Chondrocyte (in vitro differentiated cells): ENCODE measurements around the gene CEACAM21. TPM values are rescaled to one million over a fixed set of nuclear protein-coding genes. Genes with fewer than 3 reads are reported as not detected.

Experiments
- DNase-seq: peaks from one replicate; pipeline ENCODE4 v3.0.0; 2021; ENCODE audit warnings: mixed read lengths, low spot score
- H3K27ac Mint-ChIP-seq: one replicate; pipeline ENCODE4 v1.8.0; 2021; ENCODE audit warnings: mild to moderate bottlenecking, moderate library complexity, mixed read lengths; ENCODE audit not compliant: unreplicated experiment
- H3K27me3 Mint-ChIP-seq: 2 replicates; pipeline ENCODE4 v1.8.0; 2021; ENCODE audit warnings: low read depth, mixed read lengths
- H3K36me3 Mint-ChIP-seq: 2 replicates; pipeline ENCODE4 v1.8.0; 2021; ENCODE audit warnings: low read depth, mixed read lengths
- H3K4me1 Mint-ChIP-seq: 2 replicates; pipeline ENCODE4 v1.8.0; 2021; ENCODE audit warnings: low read depth, mild to moderate bottlenecking, mixed read lengths
- H3K4me3 Mint-ChIP-seq: one replicate; pipeline ENCODE4 v1.8.0; 2021; ENCODE audit warnings: mild to moderate bottlenecking, moderate library complexity, mixed read lengths; ENCODE audit not compliant: unreplicated experiment
- H3K9me3 Mint-ChIP-seq: 2 replicates; pipeline ENCODE4 v1.8.0; 2021; ENCODE audit warnings: low read depth, mixed read lengths
- total RNA-seq: library from RNA; stranded (reverse); gene quantifications from 3 replicates; pipeline ENCODE4 v1.2.1, GENCODE V29; 2021
- TF ChIP-seq, protein P1 (sequence below): fragments of 200-600 bp; sonication (generic); IDR thresholded peaks from 2 replicates; pipeline ENCODE4 v1.5.0; 2021; ENCODE audit warnings: antibody characterized with exemption, mild to moderate bottlenecking, moderate library complexity

The CEACAM21 gene
- total RNA-seq, 1 donor from 2014 or later = not detected

- H3K36me3 Mint-ChIP-seq = no peaks in the 10 kb centered on the region
- no peak for DNase-seq
- peaks cover 37% of the 10 kb centered on the region for H3K27me3 Mint-ChIP-seq
- H3K4me1 Mint-ChIP-seq = peaks cover 2% of the 10 kb centered on the region
- H3K9me3 Mint-ChIP-seq = peaks cover 5% of the 10 kb centered on the region
- TF ChIP-seq, protein P1, sequence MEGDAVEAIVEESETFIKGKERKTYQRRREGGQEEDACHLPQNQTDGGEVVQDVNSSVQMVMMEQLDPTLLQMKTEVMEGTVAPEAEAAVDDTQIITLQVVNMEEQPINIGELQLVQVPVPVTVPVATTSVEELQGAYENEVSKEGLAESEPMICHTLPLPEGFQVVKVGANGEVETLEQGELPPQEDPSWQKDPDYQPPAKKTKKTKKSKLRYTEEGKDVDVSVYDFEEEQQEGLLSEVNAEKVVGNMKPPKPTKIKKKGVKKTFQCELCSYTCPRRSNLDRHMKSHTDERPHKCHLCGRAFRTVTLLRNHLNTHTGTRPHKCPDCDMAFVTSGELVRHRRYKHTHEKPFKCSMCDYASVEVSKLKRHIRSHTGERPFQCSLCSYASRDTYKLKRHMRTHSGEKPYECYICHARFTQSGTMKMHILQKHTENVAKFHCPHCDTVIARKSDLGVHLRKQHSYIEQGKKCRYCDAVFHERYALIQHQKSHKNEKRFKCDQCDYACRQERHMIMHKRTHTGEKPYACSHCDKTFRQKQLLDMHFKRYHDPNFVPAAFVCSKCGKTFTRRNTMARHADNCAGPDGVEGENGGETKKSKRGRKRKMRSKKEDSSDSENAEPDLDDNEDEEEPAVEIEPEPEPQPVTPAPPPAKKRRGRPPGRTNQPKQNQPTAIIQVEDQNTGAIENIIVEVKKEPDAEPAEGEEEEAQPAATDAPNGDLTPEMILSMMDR = peak; percentile 91
- H3K4me3 Mint-ChIP-seq = no peak overlapping the region
- no peak overlapping the region for H3K27ac Mint-ChIP-seq
These were observed 21.7 kb downstream of the CEACAM21 start for GRCh38 chr19:41597600-41598041.

DNA sequence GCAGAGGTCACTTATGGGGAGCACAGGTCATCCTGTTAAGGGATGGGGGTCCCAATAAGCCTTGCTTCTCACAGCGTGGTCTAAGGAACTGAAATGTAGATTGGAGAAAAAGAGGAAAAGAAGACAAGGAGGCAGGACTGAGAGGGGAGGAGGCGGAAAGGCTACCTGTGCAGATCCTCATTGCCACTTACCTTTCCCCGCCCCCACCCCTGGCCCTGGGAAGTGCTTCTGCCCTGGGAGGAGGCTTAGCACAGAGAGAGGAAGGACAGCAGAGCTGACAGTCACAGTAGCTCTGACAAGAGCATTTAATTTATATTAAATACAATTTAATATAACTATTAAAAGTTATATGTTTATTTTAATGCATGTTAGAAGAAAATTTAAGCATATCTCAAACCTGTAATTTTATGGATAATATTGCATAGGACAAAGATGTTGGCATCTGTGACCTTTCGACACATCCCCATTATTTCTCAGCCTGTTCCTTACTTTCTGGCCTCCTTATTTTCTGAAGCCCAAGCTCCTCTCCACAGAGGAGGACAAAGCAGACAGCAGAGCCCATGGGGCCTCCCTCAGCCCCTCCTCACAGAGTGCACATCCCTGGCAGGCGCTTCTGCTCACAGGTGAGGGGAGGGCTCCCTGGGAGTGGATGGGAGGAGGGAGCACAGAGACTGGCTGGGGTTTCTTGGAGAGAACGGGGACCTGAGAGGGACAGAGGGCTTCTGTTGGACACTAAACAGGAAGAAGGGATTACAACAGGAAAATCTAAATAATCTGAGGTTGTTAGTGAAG, 23.4 kb downstream of the CEACAM21 start:
- Mint-ChIP-seq H3K4me1 (peaks cover 2% of the 10 kb centered on the region), H3K4me3 (no peak overlapping the region), H3K9me3 (no peaks in the 10 kb centered on the region), H3K27me3 (peaks cover 48% of the 10 kb centered on the region), H3K27ac (no peak overlapping the region), H3K36me3 (no peaks in the 10 kb centered on the region)
- no peak for DNase-seq
- TF ChIP-seq, protein P1 = no peak

DNA sequence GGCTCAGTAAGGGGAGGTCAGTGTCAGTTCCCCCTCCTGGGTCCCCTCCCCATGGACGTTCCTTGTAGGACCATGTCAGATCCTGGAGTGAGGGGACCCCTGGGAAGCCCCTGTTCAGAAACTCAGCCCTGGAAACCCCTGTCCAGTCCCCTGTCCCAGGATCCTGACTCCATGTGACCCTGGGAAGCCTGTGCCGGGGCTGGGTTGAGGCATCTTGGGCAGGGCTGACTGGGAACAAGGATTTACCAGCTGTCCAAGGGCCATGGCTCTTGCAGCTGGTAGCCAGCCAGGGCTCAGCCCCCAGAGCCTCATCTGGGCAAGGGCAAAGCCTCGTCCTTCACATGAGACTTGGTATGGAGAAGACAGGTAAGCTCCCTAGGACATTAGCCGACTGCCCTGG, 25.8 kb downstream of the CEACAM21 start:
- peaks cover 42% of the 10 kb centered on the region for H3K27me3 Mint-ChIP-seq
- no peak overlapping the region for H3K4me3 Mint-ChIP-seq
- TF ChIP-seq, protein P1 = no peak
- no peak overlapping the region for H3K27ac Mint-ChIP-seq
- no peaks in the 10 kb centered on the region for H3K36me3 Mint-ChIP-seq
- H3K4me1 Mint-ChIP-seq = peaks cover 2% of the 10 kb centered on the region
- no peaks in the 10 kb centered on the region for H3K9me3 Mint-ChIP-seq
- no peak for DNase-seq

GRCh38 chr19:41604831-41605230, 28.9 kb downstream of the CEACAM21 start:
- H3K4me3 Mint-ChIP-seq = no peak overlapping the region
- TF ChIP-seq, protein P1 = no peak
- no peaks in the 10 kb centered on the region for H3K4me1 Mint-ChIP-seq
- no peak overlapping the region for H3K27ac Mint-ChIP-seq
- H3K9me3 Mint-ChIP-seq = no peaks in the 10 kb centered on the region
- H3K36me3 Mint-ChIP-seq = no peaks in the 10 kb centered on the region
- H3K27me3 Mint-ChIP-seq = peaks cover 41% of the 10 kb centered on the region
- DNase-seq = no peak

GRCh38 chr19:41606215-41606837, 30.4 kb downstream of the CEACAM21 start:
- TF ChIP-seq, protein P1 = no peak
- Mint-ChIP-seq H3K4me1 (no peaks in the 10 kb centered on the region), H3K4me3 (no peak overlapping the region), H3K27me3 (peaks cover 36% of the 10 kb centered on the region), H3K27ac (no peak overlapping the region), H3K9me3 (no peaks in the 10 kb centered on the region), H3K36me3 (no peaks in the 10 kb centered on the region)
- DNase-seq = no peak
